CD4-positive, alpha-beta T cell treated with Interferon alpha-2 for 1 hour (primary cell): Measurements from ENCODE around the gene CD83.

Experiments
- DNase-seq, 2 donors: peaks; one replicate each; pipeline ENCODE4 v3.0.0-alpha.2; 2020 to 2022

CD83 gene, protein sequence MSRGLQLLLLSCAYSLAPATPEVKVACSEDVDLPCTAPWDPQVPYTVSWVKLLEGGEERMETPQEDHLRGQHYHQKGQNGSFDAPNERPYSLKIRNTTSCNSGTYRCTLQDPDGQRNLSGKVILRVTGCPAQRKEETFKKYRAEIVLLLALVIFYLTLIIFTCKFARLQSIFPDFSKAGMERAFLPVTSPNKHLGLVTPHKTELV

GRCh38 chr6:14117158-14118090, at the start of gene CD83:
Gene CD83 (plus strand): TSS chr6:14117772. CDS start chr6:14117812, 40 bp downstream.
- peak; percentile 91 to 93 for DNase-seq

- no peak for DNase-seq
Observed at GRCh38 chr6:14068133-14068532, 49.4 kb upstream of the CD83 start.

GRCh38 chr6:14068623-14069022, 48.9 kb upstream of the CD83 start:
- DNase-seq, result no peak

DNA sequence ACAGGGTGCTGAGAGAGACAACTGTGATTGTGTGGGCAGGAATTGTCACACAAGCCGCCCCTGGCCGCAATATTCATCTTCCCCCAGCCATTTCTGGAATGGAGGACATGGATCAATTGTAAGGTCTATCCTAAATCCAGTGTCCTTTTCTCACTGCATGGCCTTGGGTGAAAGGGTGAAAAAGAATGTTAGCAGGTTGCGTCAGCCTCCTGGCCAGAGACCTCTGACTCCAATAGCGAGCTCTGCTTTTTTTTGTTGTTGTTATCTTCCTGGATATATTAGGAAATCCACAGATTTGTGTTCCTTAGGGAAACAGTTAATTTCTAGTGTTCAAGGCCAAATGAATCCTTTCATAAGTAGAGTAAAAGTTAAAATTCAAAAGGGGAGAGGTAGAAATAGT, 47.1 kb upstream of the CD83 start:
- no peak for DNase-seq

GRCh38 chr6:14072084-14072483, 45.5 kb upstream of the CD83 start:
- DNase-seq, result peak; percentile 15 to 41

DNA sequence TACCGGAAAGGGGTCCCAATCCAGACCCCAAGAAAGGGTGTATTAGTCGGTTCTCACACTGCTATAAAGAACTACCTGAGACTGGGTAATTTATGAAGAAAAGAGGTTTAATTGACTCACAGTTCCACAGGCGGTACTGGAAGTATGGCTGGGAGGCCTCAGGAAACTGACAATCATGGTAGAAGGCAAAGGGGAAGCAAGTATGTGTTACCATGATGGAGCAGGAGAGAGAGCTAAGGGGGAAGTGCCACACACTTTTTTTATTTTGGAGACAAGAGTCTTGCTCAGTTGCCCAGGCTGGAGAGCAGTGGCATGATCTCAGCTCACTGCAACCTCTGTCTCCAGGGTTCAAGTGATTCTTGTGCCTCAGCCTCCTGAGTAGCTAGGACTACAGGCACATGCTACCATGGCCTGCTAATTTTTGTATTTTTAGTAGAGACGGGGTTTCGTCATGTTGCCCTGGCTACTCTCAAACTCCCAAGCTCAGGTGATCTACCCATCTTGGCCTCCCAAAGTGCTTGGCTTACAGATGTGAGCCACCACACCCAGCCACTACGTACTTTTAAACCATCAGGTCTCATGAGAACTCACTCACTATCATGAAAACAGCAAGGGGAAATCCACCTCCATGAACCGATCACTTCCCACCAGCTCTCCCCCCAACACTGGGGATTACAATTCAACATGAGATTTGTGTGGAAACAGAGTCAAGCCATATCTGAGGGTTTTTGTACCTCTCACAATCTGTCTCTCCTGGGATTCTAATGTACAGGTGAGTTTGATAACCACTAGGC, 43.8 kb upstream of the CD83 start:
- DNase-seq, result peak; percentile 29 to 37

DNA sequence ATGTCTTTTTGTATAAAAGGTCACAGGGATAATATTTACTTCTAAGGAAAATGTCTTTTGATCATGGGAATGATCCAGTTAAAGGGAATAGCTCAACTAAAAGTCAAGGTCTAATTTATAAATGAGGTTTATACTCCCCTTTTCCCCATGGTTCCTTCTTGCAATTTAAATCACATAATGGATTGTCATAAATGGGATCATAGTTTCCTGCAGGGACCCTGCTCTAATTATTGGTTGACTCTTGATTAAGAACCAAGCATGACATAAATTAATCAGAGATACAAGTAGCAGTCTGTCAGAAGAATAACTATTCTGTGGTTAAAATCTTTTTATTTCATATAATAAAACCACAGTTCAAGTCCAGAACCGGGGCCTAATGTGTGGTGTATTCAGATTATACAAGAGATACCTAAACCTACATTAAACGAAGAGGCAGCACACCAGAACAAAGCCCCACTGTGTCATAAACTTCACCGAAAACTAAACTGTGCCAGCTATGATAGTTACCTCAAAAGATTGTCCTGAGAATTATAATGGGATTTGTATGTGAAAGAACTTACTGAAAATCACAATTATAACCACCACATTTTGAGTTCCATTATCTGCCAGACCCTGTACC, 43.0 kb upstream of the CD83 start:
- DNase-seq, result peak in 1 of 2 donors; percentile 36

- DNase-seq, result peak; percentile 48 to 75
Observed at GRCh38 chr6:14075095-14075503, 42.5 kb upstream of the CD83 start.

DNA sequence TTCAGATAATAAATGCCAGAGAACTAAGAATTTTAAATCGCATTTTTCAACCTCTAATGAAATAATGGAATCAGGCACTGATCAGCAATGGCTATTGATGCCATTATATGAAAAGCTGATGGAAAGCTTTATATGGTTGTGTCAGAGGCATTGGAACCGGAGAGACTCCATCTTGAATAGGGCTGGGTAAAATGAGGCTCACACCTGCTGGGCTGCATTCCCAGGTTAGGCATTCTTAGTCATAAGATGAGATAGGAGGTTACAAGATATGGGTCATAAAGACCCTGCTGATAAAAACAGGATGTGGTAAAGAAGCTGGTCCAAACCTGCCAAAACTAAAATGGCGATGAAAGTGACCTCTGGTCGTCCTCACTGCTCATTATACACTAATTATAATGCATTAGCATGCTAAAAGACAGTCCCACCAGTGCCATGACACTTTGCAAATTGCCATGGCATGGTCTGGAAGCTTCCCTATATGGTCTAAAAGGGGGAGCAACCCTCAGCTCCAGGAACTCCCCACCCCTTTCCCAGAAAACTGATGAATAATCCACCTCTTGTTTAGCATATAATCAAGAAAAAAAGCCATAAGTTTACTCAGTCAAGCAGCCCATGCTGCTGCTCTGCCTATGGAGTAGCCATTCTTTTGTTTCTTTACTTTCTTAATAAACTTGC, 40.2 kb upstream of the CD83 start:
- peak in 1 of 2 donors; percentile 9 for DNase-seq

GRCh38 chr6:14079433-14079832, 38.1 kb upstream of the CD83 start:
- no peak for DNase-seq

GRCh38 chr6:14079971-14080370, 37.6 kb upstream of the CD83 start:
- no peak for DNase-seq

GRCh38 chr6:14081126-14081525, 36.4 kb upstream of the CD83 start:
- DNase-seq, result no peak

GRCh38 chr6:14082771-14083170, 34.8 kb upstream of the CD83 start:
- DNase-seq, result no peak

DNA sequence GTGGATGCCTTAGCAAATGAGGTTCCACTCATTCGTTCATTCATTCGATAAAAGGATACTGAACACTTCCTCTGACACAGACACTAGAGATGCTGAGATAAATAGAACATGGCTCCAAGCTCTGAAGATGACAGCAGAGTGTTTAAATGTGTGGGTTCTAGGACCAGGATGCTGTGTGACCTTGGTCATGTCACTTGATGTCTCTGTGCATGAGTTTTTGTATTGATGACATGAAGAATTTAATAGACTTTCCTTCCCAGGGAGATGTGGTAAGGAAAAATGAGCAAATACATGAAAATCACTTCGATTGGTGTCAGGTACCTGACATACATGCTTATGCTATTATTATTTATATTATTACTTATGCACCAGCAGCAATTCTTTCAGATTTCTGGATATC, 34.3 kb upstream of the CD83 start:
- DNase-seq, result no peak

DNA sequence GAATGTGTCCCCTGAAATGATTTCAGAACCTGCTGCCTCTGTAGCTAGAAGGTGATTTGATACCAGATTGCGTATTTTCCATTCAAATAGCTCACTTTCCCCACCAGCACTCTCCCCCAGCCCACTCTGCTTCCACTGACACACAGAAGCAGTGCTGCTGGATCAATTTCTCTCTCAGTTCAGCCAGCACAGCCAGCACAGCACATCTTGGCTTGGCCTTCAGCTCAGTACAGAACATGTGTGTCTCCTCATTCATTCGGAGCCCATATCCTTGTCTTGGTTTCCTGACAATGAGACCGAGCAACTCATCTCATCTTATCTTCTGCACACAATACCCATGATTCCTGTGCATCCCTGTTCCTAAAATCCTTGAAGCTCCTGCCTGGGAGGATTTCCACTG, 33.8 kb upstream of the CD83 start:
- no peak for DNase-seq

- DNase-seq, result no peak
Observed at GRCh38 chr6:14084388-14084787, 33.2 kb upstream of the CD83 start.

DNA sequence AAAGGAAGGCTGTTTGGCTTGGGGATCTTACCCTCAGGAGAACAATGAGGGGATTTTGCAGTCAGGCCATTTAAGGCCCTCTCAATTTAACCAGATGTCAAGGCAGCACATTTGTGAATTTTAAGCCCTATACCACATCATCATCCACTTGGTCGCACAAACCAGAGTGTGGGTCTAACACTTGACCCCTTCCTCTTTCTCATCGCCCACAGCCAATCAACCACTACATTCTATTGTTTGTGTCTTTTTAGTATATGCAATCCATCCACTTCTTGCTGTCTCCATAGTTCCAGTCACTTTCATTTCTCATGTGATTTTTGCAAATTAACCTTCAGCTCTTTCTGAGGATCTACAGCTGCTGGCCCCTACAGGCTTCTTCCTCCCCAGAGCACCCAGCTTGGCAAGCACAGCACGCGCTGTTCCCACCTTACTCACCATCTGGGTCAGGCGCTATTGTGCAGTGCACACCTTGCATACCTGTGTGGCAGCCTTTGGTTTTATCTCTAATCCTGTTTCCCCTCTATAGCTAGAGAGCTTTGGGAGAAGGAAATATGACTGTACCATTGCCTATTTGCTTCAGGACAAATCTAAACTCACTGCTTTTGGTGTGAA, 32.3 kb upstream of the CD83 start:
- DNase-seq, result no peak

GRCh38 chr6:14086701-14087100, 30.9 kb upstream of the CD83 start:
- no peak for DNase-seq

DNA sequence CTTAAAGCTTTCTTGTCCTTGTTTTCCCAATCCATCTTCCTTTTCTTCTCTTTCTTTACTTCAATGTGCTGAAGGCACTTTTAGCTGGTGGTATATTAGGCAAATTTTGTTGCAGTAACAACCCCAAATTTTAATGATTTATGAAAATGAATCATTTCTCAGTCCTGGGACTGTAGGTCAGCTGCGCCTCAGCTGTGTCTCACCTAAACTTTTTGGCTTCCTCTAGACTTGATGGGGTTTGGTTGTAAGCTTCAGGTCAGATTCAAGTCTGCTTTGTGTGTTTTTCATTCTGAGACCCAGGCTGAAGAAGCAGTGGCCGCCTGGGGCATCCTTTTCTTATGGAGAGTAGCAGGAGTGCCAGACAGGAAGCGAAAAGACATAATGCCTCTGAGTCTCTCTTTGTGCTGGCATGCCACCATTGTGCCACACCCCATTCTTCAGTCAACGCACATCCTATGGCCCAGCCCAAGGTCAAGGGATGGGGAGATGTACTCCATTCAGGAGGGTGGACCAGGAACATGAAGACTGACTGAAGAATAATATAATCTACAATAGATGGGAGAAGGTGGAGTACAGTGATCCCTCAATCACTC, 28.9 kb upstream of the CD83 start:
- DNase-seq, result no peak

GRCh38 chr6:14089224-14089623, 28.3 kb upstream of the CD83 start:
- no peak for DNase-seq

DNA sequence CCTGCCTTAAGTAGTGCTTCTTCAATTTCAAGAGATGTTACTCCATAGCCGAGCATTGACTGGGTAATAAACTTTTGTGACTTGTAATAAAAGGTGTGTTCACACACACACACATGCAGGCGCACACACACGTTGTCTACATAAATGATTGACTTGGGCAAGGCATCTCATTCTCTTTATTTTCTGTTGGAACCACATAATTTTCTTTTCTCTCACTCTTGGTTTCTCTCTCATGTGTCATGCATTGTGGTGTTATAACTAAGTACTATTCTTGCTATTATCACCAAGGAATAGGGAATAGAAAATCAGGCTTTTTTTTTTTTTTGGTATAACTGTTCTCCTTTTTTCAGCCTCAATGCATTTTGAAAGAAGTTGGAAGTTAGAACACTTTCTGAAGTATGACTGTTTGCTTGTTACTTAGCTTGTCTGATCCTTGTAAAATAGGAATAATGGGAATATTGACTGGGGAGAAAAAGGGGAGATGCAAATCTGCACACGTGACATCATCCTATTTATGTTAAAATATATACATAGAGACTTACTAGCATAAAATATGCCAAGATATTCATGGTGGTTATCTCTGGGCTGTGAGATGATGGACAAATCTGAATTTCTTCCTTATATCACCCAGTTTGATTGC, 26.1 kb upstream of the CD83 start:
- DNase-seq, result no peak
